ENCODE data around the gene AMDHD2.

DNA sequence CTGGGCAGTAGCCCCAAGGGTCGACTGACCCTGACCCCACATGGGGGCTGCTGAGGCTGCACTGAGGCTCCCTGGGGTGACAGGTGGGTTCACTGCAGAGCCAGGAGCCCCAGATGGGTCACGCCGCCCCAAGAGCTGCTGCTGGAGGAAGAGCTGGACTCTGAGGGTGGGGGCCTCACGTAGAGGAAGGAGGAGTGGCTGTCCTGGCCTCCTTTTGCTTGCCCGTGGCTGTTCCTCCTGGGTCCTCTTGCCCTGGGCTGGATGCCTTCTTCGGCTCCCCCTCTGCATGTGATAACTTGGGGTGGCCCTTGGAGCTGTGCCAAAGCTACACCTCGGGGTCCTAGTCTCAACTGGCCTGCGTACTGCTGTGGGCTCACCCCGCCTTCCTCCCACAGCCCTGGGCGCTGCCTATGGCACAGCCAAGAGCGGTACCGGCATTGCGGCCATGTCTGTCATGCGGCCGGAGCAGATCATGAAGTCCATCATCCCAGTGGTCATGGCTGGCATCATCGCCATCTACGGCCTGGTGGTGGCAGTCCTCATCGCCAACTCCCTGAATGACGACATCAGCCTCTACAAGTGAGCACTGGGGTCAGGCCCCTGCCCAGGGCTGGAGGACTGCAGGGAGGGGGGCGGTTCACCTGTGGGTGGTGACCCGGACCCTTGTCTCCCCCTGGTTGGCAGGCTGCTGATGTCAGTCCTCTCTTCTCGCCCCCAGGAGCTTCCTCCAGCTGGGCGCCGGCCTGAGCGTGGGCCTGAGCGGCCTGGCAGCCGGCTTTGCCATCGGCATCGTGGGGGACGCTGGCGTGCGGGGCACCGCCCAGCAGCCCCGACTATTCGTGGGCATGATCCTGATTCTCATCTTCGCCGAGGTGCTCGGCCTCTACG, 1.1 kb upstream of the AMDHD2 start:
- TF ChIP-seq SP1 (IDR thresholded peaks at IDR 0.05) (no peak), CTBP1 (IDR thresholded peaks at IDR 0.05; ENCODE audit: borderline replicate concordance) (no peak), HDGF (IDR thresholded peaks at IDR 0.05; ENCODE audit: borderline replicate concordance) (no peak), FOXK2 (IDR thresholded peaks at IDR 0.05) (no peak), ELF4 (IDR thresholded peaks at IDR 0.05) (no peak), L3MBTL2 (conservative IDR thresholded peaks at IDR 0.05) (no peak)

All from HEK293T (cell line).